Measurements from ENCODE around the gene NACC2.

Gene NACC2

DNA sequence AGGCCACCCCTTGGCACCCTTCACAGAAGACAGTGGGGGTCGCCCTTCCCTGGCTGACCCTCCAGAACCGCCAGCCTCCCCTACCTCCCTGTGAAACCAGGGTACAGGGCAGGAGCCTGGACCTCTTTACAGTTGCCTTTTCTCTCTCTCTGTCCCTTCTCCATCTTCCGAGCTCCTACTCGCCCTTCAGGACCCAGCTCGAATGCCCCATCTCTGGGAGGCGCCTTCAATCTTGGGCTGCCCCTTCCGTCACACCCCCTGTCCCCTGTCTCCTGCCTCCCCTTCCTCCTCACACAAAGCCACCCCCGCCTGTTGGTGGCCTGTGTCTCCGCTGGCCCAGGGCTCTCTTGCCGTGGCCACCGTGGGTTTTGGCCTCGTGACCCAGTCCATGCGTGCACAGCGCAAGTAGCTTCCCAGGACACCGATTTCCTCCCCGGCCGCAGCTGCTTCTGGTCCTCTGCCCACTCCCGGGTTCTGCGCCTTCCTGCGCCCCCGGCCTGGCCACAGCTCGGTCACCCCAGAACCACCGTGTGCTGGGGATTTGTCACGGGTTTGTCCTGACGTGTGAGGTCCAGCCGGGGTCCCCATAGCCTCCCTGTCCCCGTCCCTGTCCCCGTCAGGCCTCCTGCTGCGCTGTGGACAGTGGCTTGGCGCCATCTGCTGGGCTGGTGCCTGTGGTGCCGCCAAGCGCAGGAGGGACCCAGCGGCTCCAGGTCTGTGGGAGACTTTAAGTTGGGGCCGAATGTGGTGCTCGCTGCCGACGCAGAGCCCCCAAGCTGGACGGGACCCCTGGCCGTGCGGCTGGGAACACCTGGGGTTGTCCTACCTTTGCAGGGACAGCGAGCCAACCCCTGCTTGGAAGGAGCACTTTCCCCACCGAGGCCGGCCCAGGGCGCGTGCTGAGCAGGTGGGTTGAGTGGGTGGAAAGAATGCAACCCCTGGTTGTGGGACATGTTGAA, 27.6 kb upstream of the NACC2 start:
- peak; percentile 86 for TF ChIP-seq ZFP3 (CRISPR knock-in tag; IDR thresholded peaks at IDR 0.05)
- TF ChIP-seq ARNTL (CRISPR knock-in tag; IDR thresholded peaks at IDR 0.05; ENCODE audit: borderline replicate concordance, low read depth), result no peak
- peak; percentile 72 for ATAC-seq

- no peak for TF ChIP-seq ZNF70 (CRISPR knock-in tag; IDR thresholded peaks at IDR 0.05)
- TF ChIP-seq, protein P1, sequence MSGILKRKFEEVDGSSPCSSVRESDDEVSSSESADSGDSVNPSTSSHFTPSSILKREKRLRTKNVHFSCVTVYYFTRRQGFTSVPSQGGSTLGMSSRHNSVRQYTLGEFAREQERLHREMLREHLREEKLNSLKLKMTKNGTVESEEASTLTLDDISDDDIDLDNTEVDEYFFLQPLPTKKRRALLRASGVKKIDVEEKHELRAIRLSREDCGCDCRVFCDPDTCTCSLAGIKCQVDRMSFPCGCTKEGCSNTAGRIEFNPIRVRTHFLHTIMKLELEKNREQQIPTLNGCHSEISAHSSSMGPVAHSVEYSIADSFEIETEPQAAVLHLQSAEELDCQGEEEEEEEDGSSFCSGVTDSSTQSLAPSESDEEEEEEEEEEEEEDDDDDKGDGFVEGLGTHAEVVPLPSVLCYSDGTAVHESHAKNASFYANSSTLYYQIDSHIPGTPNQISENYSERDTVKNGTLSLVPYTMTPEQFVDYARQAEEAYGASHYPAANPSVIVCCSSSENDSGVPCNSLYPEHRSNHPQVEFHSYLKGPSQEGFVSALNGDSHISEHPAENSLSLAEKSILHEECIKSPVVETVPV (CRISPR knock-in tag; IDR thresholded peaks at IDR 0.05), result no peak
- TF ChIP-seq TOX (CRISPR knock-in tag; IDR thresholded peaks at IDR 0.05; ENCODE audit: borderline replicate concordance), result no peak
- no peak for TF ChIP-seq ZC3H10 (CRISPR knock-in tag; IDR thresholded peaks at IDR 0.05)
- no peak for TF ChIP-seq POU6F1 (CRISPR knock-in tag; IDR thresholded peaks at IDR 0.05; ENCODE audit: borderline replicate concordance, low read depth)
- no peak for TF ChIP-seq PPARA (CRISPR knock-in tag; IDR thresholded peaks at IDR 0.05; ENCODE audit: borderline replicate concordance)
- TF ChIP-seq OSR1 (CRISPR knock-in tag; IDR thresholded peaks at IDR 0.05), result no peak
- no peak for TF ChIP-seq ZNF8 (CRISPR knock-in tag; IDR thresholded peaks at IDR 0.05)
- TF ChIP-seq SNAI2 (CRISPR knock-in tag; IDR thresholded peaks at IDR 0.05), result no peak
- TF ChIP-seq, protein P2, sequence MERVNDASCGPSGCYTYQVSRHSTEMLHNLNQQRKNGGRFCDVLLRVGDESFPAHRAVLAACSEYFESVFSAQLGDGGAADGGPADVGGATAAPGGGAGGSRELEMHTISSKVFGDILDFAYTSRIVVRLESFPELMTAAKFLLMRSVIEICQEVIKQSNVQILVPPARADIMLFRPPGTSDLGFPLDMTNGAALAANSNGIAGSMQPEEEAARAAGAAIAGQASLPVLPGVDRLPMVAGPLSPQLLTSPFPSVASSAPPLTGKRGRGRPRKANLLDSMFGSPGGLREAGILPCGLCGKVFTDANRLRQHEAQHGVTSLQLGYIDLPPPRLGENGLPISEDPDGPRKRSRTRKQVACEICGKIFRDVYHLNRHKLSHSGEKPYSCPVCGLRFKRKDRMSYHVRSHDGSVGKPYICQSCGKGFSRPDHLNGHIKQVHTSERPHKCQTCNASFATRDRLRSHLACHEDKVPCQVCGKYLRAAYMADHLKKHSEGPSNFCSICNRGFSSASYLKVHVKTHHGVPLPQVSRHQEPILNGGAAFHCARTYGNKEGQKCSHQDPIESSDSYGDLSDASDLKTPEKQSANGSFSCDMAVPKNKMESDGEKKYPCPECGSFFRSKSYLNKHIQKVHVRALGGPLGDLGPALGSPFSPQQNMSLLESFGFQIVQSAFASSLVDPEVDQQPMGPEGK (CRISPR knock-in tag; IDR thresholded peaks at IDR 0.05; ENCODE audit: borderline replicate concordance), result no peak
- no peak for TF ChIP-seq CSDC2 (CRISPR knock-in tag; IDR thresholded peaks at IDR 0.05)
- TF ChIP-seq TSHZ2 (CRISPR knock-in tag; IDR thresholded peaks at IDR 0.05), result no peak
- no peak for TF ChIP-seq ESRRG (CRISPR knock-in tag; IDR thresholded peaks at IDR 0.05)
- TF ChIP-seq ZNF565 (CRISPR knock-in tag; conservative IDR thresholded peaks at IDR 0.05; ENCODE audit: low read depth), result no peak
- no peak for TF ChIP-seq ZFP30 (CRISPR knock-in tag; IDR thresholded peaks at IDR 0.05)
- TF ChIP-seq RARB (CRISPR knock-in tag; IDR thresholded peaks at IDR 0.05), result no peak
- no peak for TF ChIP-seq ISL1 (CRISPR knock-in tag; IDR thresholded peaks at IDR 0.05)
- no peak for TF ChIP-seq CREB5 (CRISPR knock-in tag; IDR thresholded peaks at IDR 0.05; ENCODE audit: low read depth)
- no peak for ATAC-seq
These were observed 26.7 kb upstream of the NACC2 start for GRCh38 chr9:136121801-136122200.

DNA sequence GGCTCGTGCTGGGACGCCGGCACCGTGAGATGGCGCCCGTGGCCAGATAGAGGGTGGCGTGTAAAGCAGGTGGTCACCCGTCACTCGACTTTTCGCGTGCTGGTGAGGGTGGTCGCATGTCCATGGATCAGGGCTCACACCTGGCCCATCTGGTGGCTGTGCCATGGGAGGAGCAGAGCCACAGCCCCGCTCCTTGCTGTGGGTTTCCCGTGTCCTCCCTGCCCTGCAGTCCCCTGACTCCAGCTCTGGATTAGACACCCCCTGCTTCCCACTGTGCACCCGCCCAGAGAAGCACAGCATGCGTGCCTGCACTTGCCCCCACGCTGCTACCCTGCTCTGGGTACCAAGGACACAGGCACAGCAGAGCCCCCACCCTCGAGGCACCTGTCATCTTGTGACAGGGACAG, 25.4 kb upstream of the NACC2 start:
- no peak for ATAC-seq
- TF ChIP-seq RARB (CRISPR knock-in tag; IDR thresholded peaks at IDR 0.05) (no peak), TCF4 (CRISPR knock-in tag; IDR thresholded peaks at IDR 0.05; ENCODE audit: borderline replicate concordance) (no peak), ZNF8 (CRISPR knock-in tag; IDR thresholded peaks at IDR 0.05) (no peak), ZFP3 (CRISPR knock-in tag; IDR thresholded peaks at IDR 0.05) (no peak), CSDC2 (CRISPR knock-in tag; IDR thresholded peaks at IDR 0.05) (no peak), ZNF565 (CRISPR knock-in tag; conservative IDR thresholded peaks at IDR 0.05; ENCODE audit: low read depth) (no peak), ZC3H10 (CRISPR knock-in tag; IDR thresholded peaks at IDR 0.05) (no peak)
- TF ChIP-seq, protein P2 (CRISPR knock-in tag; IDR thresholded peaks at IDR 0.05; ENCODE audit: borderline replicate concordance), result no peak
